ENCODE measurements around the gene GNB1L. TPM values are rescaled to one million over a fixed set of nuclear protein-coding genes. Genes with fewer than 3 reads are reported as not detected.

Gene GNB1L
- total and polyA plus RNA-seq, 2 of the 13 experiments (the other 11 are each of a cell fraction or from before 2014, with no cell fraction given), result 2.5 to 7.4 TPM

DNA sequence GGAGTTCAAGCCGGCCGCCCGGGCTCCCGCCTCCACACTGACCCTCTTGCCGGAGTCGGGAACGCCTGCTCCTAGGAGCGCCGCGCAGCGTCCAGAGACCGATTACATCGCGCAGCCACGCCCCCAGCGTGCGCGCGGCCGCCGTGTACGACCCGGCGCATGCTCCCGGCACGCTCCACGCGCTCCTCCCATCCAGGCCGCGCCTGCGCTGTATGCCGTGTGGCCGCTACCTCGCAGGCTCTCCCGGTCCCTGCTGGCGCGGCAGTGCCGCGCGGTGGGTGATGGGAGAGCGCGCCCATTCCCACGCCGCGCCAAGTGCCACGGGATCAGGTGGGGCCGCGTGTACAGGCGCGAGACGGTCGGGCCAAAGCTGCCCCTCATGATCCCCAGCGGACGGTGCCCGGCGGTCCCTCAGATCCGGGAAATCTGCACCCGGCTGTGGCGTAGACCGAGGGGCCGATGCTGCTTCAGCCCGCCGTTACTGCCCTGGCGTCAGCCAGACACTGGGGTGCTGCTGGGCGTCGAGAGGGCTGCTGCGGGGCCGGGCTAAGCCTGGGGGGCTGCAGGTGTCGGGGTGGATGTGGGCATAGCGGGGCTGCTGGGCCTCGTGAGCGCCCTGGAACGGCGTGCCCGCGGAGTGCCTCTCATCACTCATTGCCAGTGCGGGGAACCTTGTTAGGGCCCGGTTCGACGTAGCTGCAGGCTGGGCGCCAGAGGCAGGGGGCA is at the start of gene GNB1L, which contains the start of gene RTL10 (continued):
- TF ChIP-seq, protein P1, sequence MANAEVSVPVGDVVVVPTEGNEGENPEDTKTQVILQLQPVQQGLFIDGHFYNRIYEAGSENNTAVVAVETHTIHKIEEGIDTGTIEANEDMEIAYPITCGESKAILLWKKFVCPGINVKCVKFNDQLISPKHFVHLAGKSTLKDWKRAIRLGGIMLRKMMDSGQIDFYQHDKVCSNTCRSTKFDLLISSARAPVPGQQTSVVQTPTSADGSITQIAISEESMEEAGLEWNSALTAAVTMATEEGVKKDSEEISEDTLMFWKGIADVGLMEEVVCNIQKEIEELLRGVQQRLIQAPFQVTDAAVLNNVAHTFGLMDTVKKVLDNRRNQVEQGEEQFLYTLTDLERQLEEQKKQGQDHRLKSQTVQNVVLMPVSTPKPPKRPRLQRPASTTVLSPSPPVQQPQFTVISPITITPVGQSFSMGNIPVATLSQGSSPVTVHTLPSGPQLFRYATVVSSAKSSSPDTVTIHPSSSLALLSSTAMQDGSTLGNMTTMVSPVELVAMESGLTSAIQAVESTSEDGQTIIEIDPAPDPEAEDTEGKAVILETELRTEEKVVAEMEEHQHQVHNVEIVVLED (CRISPR knock-in tag; IDR thresholded peaks at IDR 0.05; ENCODE audit: borderline replicate concordance), result peak; percentile 99
- TF ChIP-seq, protein P2, sequence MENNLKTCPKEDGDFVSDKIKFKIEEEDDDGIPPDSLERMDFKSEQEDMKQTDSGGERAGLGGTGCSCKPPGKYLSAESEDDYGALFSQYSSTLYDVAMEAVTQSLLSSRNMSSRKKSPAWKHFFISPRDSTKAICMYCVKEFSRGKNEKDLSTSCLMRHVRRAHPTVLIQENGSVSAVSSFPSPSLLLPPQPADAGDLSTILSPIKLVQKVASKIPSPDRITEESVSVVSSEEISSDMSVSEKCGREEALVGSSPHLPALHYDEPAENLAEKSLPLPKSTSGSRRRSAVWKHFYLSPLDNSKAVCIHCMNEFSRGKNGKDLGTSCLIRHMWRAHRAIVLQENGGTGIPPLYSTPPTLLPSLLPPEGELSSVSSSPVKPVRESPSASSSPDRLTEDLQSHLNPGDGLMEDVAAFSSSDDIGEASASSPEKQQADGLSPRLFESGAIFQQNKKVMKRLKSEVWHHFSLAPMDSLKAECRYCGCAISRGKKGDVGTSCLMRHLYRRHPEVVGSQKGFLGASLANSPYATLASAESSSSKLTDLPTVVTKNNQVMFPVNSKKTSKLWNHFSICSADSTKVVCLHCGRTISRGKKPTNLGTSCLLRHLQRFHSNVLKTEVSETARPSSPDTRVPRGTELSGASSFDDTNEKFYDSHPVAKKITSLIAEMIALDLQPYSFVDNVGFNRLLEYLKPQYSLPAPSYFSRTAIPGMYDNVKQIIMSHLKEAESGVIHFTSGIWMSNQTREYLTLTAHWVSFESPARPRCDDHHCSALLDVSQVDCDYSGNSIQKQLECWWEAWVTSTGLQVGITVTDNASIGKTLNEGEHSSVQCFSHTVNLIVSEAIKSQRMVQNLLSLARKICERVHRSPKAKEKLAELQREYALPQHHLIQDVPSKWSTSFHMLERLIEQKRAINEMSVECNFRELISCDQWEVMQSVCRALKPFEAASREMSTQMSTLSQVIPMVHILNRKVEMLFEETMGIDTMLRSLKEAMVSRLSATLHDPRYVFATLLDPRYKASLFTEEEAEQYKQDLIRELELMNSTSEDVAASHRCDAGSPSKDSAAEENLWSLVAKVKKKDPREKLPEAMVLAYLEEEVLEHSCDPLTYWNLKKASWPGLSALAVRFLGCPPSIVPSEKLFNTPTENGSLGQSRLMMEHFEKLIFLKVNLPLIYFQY (CRISPR knock-in tag; IDR thresholded peaks at IDR 0.05; ENCODE audit: borderline replicate concordance), result no peak
- TF ChIP-seq, protein P3, sequence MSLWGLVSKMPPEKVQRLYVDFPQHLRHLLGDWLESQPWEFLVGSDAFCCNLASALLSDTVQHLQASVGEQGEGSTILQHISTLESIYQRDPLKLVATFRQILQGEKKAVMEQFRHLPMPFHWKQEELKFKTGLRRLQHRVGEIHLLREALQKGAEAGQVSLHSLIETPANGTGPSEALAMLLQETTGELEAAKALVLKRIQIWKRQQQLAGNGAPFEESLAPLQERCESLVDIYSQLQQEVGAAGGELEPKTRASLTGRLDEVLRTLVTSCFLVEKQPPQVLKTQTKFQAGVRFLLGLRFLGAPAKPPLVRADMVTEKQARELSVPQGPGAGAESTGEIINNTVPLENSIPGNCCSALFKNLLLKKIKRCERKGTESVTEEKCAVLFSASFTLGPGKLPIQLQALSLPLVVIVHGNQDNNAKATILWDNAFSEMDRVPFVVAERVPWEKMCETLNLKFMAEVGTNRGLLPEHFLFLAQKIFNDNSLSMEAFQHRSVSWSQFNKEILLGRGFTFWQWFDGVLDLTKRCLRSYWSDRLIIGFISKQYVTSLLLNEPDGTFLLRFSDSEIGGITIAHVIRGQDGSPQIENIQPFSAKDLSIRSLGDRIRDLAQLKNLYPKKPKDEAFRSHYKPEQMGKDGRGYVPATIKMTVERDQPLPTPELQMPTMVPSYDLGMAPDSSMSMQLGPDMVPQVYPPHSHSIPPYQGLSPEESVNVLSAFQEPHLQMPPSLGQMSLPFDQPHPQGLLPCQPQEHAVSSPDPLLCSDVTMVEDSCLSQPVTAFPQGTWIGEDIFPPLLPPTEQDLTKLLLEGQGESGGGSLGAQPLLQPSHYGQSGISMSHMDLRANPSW (CRISPR knock-in tag; IDR thresholded peaks at IDR 0.05; ENCODE audit: borderline replicate concordance), result peak; percentile 50; the same call in 1 of the 2 replicates
- TF ChIP-seq ZNF619 (CRISPR knock-in tag; IDR thresholded peaks at IDR 0.05), result peak; percentile 76; the same call in 1 of the 2 replicates
- peak; percentile 88 for TF ChIP-seq ZNF343 (CRISPR knock-in tag; IDR thresholded peaks at IDR 0.05)
- TF ChIP-seq, protein P4, sequence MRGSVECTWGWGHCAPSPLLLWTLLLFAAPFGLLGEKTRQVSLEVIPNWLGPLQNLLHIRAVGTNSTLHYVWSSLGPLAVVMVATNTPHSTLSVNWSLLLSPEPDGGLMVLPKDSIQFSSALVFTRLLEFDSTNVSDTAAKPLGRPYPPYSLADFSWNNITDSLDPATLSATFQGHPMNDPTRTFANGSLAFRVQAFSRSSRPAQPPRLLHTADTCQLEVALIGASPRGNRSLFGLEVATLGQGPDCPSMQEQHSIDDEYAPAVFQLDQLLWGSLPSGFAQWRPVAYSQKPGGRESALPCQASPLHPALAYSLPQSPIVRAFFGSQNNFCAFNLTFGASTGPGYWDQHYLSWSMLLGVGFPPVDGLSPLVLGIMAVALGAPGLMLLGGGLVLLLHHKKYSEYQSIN (CRISPR knock-in tag; IDR thresholded peaks at IDR 0.05; ENCODE audit: borderline replicate concordance), result peak; percentile 77; the same call in 1 of the 2 replicates
- TF ChIP-seq MATR3 (CRISPR knock-in tag; IDR thresholded peaks at IDR 0.05), result no peak
- TF ChIP-seq KLF13 (CRISPR knock-in tag; IDR thresholded peaks at IDR 0.05), result peak; percentile 49; the same call in 1 of the 2 replicates
- TF ChIP-seq, protein P5, sequence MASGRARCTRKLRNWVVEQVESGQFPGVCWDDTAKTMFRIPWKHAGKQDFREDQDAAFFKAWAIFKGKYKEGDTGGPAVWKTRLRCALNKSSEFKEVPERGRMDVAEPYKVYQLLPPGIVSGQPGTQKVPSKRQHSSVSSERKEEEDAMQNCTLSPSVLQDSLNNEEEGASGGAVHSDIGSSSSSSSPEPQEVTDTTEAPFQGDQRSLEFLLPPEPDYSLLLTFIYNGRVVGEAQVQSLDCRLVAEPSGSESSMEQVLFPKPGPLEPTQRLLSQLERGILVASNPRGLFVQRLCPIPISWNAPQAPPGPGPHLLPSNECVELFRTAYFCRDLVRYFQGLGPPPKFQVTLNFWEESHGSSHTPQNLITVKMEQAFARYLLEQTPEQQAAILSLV (CRISPR knock-in tag; IDR thresholded peaks at IDR 0.05; ENCODE audit: borderline replicate concordance), result peak; percentile 80; the same call in 1 of the 2 replicates
- TF ChIP-seq ZNF660 (CRISPR knock-in tag; IDR thresholded peaks at IDR 0.05; ENCODE audit: borderline replicate concordance, low read depth), result 0 out of 2 replicates have a peak, but pooled peaks have one; percentile 25
- TF ChIP-seq, protein P6, sequence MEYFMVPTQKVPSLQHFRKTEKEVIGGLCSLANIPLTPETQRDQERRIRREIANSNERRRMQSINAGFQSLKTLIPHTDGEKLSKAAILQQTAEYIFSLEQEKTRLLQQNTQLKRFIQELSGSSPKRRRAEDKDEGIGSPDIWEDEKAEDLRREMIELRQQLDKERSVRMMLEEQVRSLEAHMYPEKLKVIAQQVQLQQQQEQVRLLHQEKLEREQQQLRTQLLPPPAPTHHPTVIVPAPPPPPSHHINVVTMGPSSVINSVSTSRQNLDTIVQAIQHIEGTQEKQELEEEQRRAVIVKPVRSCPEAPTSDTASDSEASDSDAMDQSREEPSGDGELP (IDR thresholded peaks at IDR 0.05; ENCODE audit: borderline replicate concordance, low read depth), result no peak
- 0 out of 2 replicates have a peak, but pooled peaks have one; percentile 10 for TF ChIP-seq ELF4 (CRISPR knock-in tag; IDR thresholded peaks at IDR 0.05; ENCODE audit: borderline replicate concordance)
- TF ChIP-seq ASH2L (IDR thresholded peaks at IDR 0.05; ENCODE audit: insufficient read length, low read depth, low read length), result no peak
- no peak for TF ChIP-seq NONO (IDR thresholded peaks at IDR 0.05)
- peak; percentile 94 for TF ChIP-seq NONO (CRISPR knock-in tag; conservative IDR thresholded peaks at IDR 0.05)

Measured in HepG2 (cell line).